Measurements from ENCODE around the gene DISC1. TPM values are rescaled to one million over a fixed set of nuclear protein-coding genes. Genes with fewer than 3 reads are reported as not detected.

DISC1 gene
- total and polyA plus RNA-seq, 4 experiments from 2014 or later: 1.9 to 18.0 (median 10.0) TPM

DNA sequence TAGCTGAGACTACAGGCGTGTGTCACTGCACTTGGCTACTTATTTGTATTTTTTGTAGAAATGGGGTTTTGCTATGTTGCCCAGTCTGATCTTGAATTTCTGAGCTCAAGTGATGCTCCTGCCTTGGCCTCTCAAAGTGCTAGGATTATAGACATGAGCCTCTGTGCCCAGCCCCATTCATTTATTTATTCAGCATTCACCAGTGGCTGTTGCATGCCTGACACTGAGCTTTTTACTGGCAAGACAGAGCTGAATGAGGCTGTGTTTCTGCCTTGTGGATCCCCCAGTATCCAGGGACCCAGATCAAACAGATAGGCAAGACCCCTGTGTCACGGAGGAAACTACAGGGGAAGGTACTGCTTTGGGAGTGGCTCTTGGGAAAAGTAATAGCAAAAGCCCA lies 109.4 kb downstream of the DISC1 start:
- intact Hi-C loops (cut with micrococcal nuclease): no loop called here
- no peak for DNase-seq
- Histone ChIP-seq H3K9me3 (ENCODE audit: control insufficient read depth in 1 of 2, low read length in 2 of 2) (no peaks in the 10 kb centered on the region), H3K4me1 (ENCODE audit: insufficient read depth, low read length) (no peaks in the 10 kb centered on the region), H3K27ac (ENCODE audit: low read depth, low read length) (no peak overlapping the region), H3K36me3 (ENCODE audit: insufficient read depth, low read length) (no peaks in the 10 kb centered on the region), H3K27me3 (ENCODE audit: insufficient read depth, low read length) (no peaks in the 10 kb centered on the region), H3K4me3 (ENCODE audit: low read length in 2 of 2) (no peak overlapping the region)
- Mint-ChIP-seq H3K27ac (peak overlapping the region in 1 of 7 donors; percentile 24), H3K4me3 (no peak overlapping the region), H3K36me3 (peaks cover 17 to 24% of the 10 kb centered on the region in 2 donors), H3K9me3 (peaks cover 0 to 5% (median 0%) of the 10 kb centered on the region in 8 donors), H3K4me1 (peaks cover 0 to 5% (median 2%) of the 10 kb centered on the region in 4 donors), H3K27me3 (no peaks in the 10 kb centered on the region)
- CTCF ChIA-PET (ENCODE audit: partially characterized antibody): interaction anchor here (1.2 kb wide), 1 partner anchor 21 kb away, joined by 6 read pairs; no protein-coding TSS in a partner anchor
- POLR2A ChIA-PET (ENCODE audit: partially characterized antibody): no interaction called here

DNA sequence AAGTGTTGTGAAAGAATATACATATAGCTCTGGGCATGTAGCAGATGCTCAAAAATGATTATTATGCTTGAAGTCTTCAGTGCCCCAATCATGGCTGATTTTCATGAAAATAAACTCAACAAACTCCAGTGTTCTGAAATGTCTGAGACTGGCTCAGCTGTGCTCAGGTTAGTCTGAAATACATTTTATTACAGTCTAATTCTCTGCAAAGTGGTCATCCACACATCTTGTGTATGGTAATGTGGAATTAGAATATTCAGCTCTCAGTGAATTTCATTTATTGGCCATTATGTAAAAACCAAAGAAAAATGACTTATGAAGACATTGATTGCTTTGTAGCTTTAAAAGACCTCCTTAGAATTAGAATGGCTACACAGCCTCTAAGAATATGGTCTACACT lies 109.9 kb downstream of the DISC1 start:
- H3K27ac ChIP-seq (ENCODE audit: low read depth, low read length): no peak overlapping the region
- POLR2A ChIA-PET (ENCODE audit: partially characterized antibody): no interaction called here
- no peaks in the 10 kb centered on the region for H3K36me3 ChIP-seq (ENCODE audit: insufficient read depth, low read length)
- intact Hi-C loops (cut with micrococcal nuclease): no loop called here
- no peaks in the 10 kb centered on the region for H3K9me3 ChIP-seq (ENCODE audit: control insufficient read depth in 1 of 2, low read length in 2 of 2)
- Mint-ChIP-seq H3K4me3 (no peak overlapping the region), H3K36me3 (peaks cover 17 to 27% of the 10 kb centered on the region in 2 donors), H3K4me1 (peaks cover 0 to 5% (median 2%) of the 10 kb centered on the region in 4 donors), H3K9me3 (peaks cover 0 to 5% (median 0%) of the 10 kb centered on the region in 8 donors), H3K27ac (no peak overlapping the region), H3K27me3 (no peaks in the 10 kb centered on the region)
- CTCF ChIA-PET (ENCODE audit: partially characterized antibody): interaction anchor here (1.2 kb wide), 1 partner anchor 21 kb away, joined by 6 read pairs; no protein-coding TSS in a partner anchor
- DNase-seq: no peak
- H3K4me3 ChIP-seq (ENCODE audit: low read length in 2 of 2): no peak overlapping the region
- no peaks in the 10 kb centered on the region for H3K27me3 ChIP-seq (ENCODE audit: insufficient read depth, low read length)
- H3K4me1 ChIP-seq (ENCODE audit: insufficient read depth, low read length): no peaks in the 10 kb centered on the region

DNA sequence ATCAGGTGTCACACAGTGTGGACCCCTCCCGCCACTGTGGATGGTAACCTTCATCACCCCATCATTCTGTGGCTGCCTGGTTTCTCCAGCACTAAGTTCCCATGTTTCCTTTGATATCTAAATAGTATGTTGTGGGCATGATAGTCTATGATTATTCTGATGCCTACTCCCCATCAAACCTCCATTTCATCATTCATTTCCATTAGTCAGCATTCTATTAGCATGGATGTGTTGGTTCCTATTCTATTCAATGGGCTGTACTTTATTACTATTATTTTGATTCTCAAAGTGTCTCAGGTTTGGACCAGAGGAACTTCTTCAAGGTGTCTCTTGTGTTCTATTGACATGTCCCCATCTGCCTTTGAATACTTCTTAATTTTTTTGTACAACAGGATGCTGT lies 112.0 kb downstream of the DISC1 start:
- intact Hi-C loops (cut with micrococcal nuclease): no loop called here
- H3K27ac Mint-ChIP-seq: no peak overlapping the region

DNA sequence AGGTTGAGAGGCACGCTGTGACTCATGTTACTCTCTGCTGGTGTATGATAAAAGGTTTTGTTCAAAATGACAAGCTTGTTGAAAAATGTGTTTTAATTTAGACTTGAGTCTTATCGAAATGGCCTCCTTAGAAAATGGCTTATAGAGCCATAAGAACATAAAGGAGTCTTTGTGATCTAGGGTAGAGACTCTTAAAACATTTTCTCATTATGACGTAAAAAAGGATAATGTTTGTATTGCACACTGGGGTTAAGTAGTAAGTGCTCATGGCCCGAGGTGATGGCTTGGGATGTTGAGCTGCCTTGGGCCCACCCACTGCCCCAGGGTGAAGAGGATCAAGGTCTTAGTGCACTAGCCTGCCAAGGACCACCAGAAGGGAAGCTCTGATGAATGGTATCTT lies 117.4 kb downstream of the DISC1 start:
- intact Hi-C loops (cut with micrococcal nuclease): no loop called here
- Mint-ChIP-seq H3K9me3 (peaks cover 0 to 2% (median 0%) of the 10 kb centered on the region in 8 donors), H3K27me3 (no peaks in the 10 kb centered on the region), H3K36me3 (peaks cover 11 to 27% of the 10 kb centered on the region in 2 donors), H3K4me3 (no peak overlapping the region), H3K4me1 (peaks cover 0 to 10% (median 3%) of the 10 kb centered on the region in 4 donors), H3K27ac (no peak overlapping the region)
- no peak for DNase-seq
- no peak overlapping the region for H3K27ac ChIP-seq (ENCODE audit: low read depth, low read length)
- no peak overlapping the region for H3K4me3 ChIP-seq (ENCODE audit: low read length in 2 of 2)
- CTCF ChIA-PET (ENCODE audit: partially characterized antibody): interaction anchor here (3.7 kb wide), 1 partner anchor 13 kb away, joined by 19 read pairs; no protein-coding TSS in a partner anchor
- H3K36me3 ChIP-seq (ENCODE audit: insufficient read depth, low read length): no peaks in the 10 kb centered on the region
- POLR2A ChIA-PET (ENCODE audit: partially characterized antibody): no interaction called here
- H3K4me1 ChIP-seq (ENCODE audit: insufficient read depth, low read length): no peaks in the 10 kb centered on the region
- no peaks in the 10 kb centered on the region for H3K9me3 ChIP-seq (ENCODE audit: control insufficient read depth in 1 of 2, low read length in 2 of 2)
- H3K27me3 ChIP-seq (ENCODE audit: insufficient read depth, low read length): no peaks in the 10 kb centered on the region

More for the DNA sequence above, 112.0 kb downstream of the DISC1 start:
- H3K36me3 Mint-ChIP-seq: peaks cover 17 to 24% of the 10 kb centered on the region in 2 donors
- peaks cover 0 to 10% (median 3%) of the 10 kb centered on the region in 4 donors for H3K4me1 Mint-ChIP-seq
- no peaks in the 10 kb centered on the region for H3K27me3 Mint-ChIP-seq
- Histone ChIP-seq H3K36me3 (ENCODE audit: insufficient read depth, low read length) (no peaks in the 10 kb centered on the region), H3K27me3 (ENCODE audit: insufficient read depth, low read length) (no peaks in the 10 kb centered on the region), H3K9me3 (ENCODE audit: control insufficient read depth in 1 of 2, low read length in 2 of 2) (no peaks in the 10 kb centered on the region), H3K4me3 (ENCODE audit: low read length in 2 of 2) (no peak overlapping the region), H3K27ac (ENCODE audit: low read depth, low read length) (no peak overlapping the region), H3K4me1 (ENCODE audit: insufficient read depth, low read length) (no peaks in the 10 kb centered on the region)
- ChIA-PET CTCF (ENCODE audit: partially characterized antibody) (interaction anchor here (2.1 kb wide), 1 partner anchor 18 kb away, joined by 11 read pairs; no protein-coding TSS in a partner anchor), POLR2A (ENCODE audit: partially characterized antibody) (no interaction called here)
- no peak overlapping the region for H3K4me3 Mint-ChIP-seq
- peaks cover 0 to 3% (median 0%) of the 10 kb centered on the region in 8 donors for H3K9me3 Mint-ChIP-seq
- DNase-seq: no peak

DNA sequence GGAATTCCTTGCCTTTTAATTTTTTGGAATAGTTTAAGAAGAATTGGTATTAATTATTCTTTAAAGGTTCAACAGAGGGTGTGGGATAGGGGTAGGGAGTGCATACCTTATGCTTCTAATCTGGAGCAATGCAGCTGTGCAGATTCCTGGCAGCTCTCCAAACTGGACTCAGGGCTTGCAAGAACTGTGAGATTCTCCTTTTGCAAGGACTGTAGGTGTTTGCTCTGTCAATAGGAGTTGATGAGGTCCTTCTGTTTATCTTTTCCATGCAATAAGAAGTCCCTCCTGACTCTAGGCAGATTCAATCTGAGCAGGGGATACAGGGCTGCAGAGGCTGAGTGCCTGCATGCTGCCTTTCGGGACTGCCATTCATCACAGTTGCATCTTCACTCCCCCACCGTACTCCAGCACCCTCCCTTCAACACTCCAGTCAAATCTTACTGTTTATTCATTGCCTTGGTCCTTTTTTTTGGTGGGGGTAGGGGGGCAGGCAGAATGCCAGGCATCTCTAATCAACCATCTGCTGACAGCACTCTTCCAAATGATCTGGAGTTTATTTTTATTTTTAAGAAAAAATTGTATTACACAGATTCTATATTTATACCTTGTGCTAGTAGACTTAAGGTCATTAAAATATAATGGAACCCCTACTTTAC lies 122.3 kb downstream of the DISC1 start:
- H3K4me3 Mint-ChIP-seq: no peak overlapping the region
- Histone ChIP-seq H3K27me3 (ENCODE audit: insufficient read depth, low read length) (no peaks in the 10 kb centered on the region), H3K9me3 (ENCODE audit: control insufficient read depth in 1 of 2, low read length in 2 of 2) (no peaks in the 10 kb centered on the region), H3K4me1 (ENCODE audit: insufficient read depth, low read length) (no peaks in the 10 kb centered on the region), H3K36me3 (ENCODE audit: insufficient read depth, low read length) (peaks cover 8% of the 10 kb centered on the region), H3K4me3 (ENCODE audit: low read length in 2 of 2) (no peak overlapping the region), H3K27ac (ENCODE audit: low read depth, low read length) (no peak overlapping the region)
- intact Hi-C loops (cut with micrococcal nuclease): no loop called here
- DNase-seq: no peak
- ChIA-PET CTCF (ENCODE audit: partially characterized antibody) (no interaction called here), POLR2A (ENCODE audit: partially characterized antibody) (no interaction called here)
- no peaks in the 10 kb centered on the region for H3K27me3 Mint-ChIP-seq
- peaks cover 36 to 54% of the 10 kb centered on the region in 2 donors for H3K36me3 Mint-ChIP-seq
- peaks cover 0 to 23% (median 15%) of the 10 kb centered on the region in 8 donors for H3K9me3 Mint-ChIP-seq
- H3K4me1 Mint-ChIP-seq: peaks cover 0 to 2% (median 0%) of the 10 kb centered on the region in 4 donors
- no peak overlapping the region for H3K27ac Mint-ChIP-seq

DNA sequence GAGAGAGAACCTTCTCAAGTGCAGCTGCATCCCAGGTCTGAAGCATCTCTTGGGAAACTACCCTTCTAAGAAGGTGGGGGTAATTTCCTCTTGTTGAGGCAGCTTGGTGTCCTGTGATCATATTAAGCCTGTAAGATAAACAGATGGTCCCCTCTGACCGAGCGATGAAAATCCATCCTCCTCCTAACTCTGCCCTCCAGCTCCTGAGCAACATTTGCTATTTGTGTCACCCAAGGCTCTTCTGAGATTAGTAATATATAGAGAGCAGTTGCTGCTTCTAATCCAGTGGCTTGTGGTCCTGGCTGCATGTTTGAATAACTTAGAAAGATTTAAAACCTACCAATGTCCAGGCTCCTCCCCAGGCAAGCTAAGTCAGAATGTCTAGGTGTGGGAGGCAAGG lies 123.7 kb downstream of the DISC1 start:
- intact Hi-C loops (cut with micrococcal nuclease): no loop called here
- Mint-ChIP-seq H3K27ac (no peak overlapping the region), H3K4me1 (peaks cover 0 to 2% (median 0%) of the 10 kb centered on the region in 4 donors), H3K27me3 (no peaks in the 10 kb centered on the region), H3K4me3 (no peak overlapping the region), H3K9me3 (peaks cover 0 to 31% (median 20%) of the 10 kb centered on the region in 8 donors), H3K36me3 (peaks cover 45 to 68% of the 10 kb centered on the region in 2 donors)
- no peaks in the 10 kb centered on the region for H3K9me3 ChIP-seq (ENCODE audit: control insufficient read depth in 1 of 2, low read length in 2 of 2)
- no peak overlapping the region for H3K4me3 ChIP-seq (ENCODE audit: low read length in 2 of 2)
- H3K27me3 ChIP-seq (ENCODE audit: insufficient read depth, low read length): no peaks in the 10 kb centered on the region
- H3K27ac ChIP-seq (ENCODE audit: low read depth, low read length): no peak overlapping the region
- peaks cover 8% of the 10 kb centered on the region for H3K36me3 ChIP-seq (ENCODE audit: insufficient read depth, low read length)
- ChIA-PET POLR2A (ENCODE audit: partially characterized antibody) (no interaction called here), CTCF (ENCODE audit: partially characterized antibody) (no interaction called here)
- DNase-seq: no peak
- no peaks in the 10 kb centered on the region for H3K4me1 ChIP-seq (ENCODE audit: insufficient read depth, low read length)

DNA sequence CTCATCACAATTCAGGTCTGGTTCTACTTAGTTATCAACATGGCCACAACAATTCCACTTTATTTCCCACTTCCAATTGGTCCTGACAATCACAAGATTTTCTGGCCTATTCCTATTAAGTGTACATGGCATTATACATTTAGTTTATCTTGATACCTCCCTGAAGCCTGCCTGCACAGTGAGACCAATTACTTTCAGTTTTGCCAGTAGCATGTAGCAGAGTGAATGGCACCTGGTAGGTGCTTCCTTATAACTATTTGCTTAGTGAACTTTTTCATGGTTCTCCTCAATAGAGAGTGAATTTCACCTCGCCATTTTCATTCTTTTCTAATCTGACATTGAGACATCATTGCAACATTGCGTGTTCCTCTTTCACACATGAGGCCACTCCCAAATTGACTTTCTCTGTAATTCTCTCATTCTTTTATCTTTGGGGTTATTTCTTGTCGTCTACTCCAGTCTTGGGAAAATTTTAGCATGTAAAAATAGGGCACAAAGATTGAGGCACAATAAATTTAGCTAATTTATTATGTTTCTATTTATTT lies 124.3 kb downstream of the DISC1 start:
- H3K9me3 Mint-ChIP-seq: peaks cover 0 to 31% (median 20%) of the 10 kb centered on the region in 8 donors
- Histone ChIP-seq H3K4me1 (ENCODE audit: insufficient read depth, low read length) (no peaks in the 10 kb centered on the region), H3K27ac (ENCODE audit: low read depth, low read length) (no peak overlapping the region), H3K9me3 (ENCODE audit: control insufficient read depth in 1 of 2, low read length in 2 of 2) (no peaks in the 10 kb centered on the region), H3K4me3 (ENCODE audit: low read length in 2 of 2) (no peak overlapping the region), H3K36me3 (ENCODE audit: insufficient read depth, low read length) (peaks cover 8% of the 10 kb centered on the region), H3K27me3 (ENCODE audit: insufficient read depth, low read length) (no peaks in the 10 kb centered on the region)
- CTCF ChIA-PET (ENCODE audit: partially characterized antibody): no interaction called here
- POLR2A ChIA-PET (ENCODE audit: partially characterized antibody): no interaction called here
- no peak overlapping the region for H3K27ac Mint-ChIP-seq
- no peak for DNase-seq
- peaks cover 0 to 2% (median 0%) of the 10 kb centered on the region in 4 donors for H3K4me1 Mint-ChIP-seq
- H3K36me3 Mint-ChIP-seq: peaks cover 49 to 68% of the 10 kb centered on the region in 2 donors
- no peaks in the 10 kb centered on the region for H3K27me3 Mint-ChIP-seq
- H3K4me3 Mint-ChIP-seq: no peak overlapping the region
- intact Hi-C loops (cut with micrococcal nuclease): no loop called here

Measured in CD4-positive, alpha-beta memory T cell (primary cell).